HG03159 (cell line): ENCODE data around the gene GSAP.

Source experiments
- ATAC-seq: cut with Tn5 transposase; IDR thresholded peaks from one replicate; pipeline ENCODE4 v1.9.1; 2021; ENCODE audit warnings: mild to moderate bottlenecking, moderate library complexity; ENCODE audit not compliant: unreplicated experiment

Gene GSAP

DNA sequence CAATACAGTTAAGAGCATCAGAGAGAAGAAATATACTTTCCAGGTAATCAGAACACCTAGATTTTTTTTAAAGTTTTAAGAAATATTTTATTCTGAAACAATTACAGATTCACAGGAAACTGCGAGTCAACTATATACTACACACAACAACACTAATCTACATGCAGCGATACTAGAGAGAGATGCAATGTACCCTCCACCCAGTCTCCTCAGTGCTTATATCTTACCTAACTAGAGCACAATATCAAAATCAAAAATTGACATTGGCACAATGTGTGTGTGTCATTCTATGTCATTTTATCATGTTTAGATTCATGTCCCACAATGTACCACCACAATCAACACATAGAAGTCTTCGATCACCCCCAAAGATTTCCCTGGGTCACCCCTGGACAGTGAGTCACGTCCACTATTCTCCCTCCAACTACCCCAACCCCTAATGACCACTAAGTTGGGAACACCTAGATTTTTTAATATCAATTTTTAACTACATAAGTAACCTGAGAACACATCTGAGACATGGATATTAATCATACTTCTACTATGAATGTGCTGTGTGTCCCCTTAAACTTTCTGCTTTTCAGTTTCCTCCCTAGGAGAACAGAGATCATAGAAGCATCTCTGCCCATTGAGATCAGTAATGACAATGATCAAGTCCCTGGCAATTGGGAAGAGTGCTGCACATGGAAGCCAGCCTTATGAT, 86.5 kb downstream of the GSAP start:
- no peak for ATAC-seq

DNA sequence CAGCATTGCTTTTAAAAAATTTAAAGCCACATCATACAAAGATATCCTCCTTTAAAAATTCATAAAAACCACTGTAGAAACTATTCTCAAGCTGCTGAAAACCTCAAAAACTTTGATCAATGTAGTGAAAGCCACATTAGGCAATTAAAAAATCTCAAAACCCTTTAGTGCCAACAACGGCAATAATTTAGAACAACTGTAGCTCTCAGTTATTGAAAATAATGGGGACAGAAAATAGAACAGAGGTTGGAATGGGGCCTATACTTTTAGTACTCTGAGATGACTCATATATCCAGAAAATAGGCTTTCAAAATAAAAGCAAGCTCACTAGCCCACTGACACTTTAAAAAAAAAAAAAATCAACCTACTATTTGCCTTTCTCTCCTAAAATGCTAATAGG, 87.5 kb downstream of the GSAP start:
- ATAC-seq = no peak

DNA sequence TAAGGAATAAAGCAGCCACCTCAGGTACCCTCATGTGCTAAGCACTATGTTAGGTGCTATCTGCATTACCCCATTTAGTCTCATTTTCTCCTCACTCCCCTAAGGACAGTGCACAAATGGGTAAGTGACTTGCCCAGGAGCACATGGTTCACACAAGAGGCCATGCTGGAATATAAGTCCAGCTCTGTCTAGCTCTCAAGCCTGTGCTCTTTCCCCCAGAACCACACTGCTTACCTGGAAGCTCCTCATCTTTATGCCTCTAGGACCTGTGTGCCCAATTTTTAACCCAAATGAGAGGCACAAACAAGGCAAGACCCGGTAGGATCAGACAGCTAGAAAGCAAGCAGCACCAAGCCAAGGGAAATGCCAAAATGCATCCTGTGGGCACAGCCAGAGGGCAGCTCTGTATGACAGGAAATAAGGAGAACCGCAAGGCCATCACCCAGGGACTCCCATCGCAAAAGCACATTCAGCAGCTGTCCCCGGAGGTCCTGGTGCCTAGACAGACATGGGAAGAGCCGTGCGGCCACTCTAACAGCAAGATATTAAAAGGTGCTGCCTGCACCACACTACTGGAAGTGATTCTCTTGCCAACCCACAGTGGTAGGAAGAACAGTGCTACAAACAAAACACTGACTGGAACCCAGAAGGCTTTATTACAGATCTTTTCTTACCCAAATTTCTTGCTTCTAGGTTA, 88.1 kb downstream of the GSAP start:
- ATAC-seq = no peak

DNA sequence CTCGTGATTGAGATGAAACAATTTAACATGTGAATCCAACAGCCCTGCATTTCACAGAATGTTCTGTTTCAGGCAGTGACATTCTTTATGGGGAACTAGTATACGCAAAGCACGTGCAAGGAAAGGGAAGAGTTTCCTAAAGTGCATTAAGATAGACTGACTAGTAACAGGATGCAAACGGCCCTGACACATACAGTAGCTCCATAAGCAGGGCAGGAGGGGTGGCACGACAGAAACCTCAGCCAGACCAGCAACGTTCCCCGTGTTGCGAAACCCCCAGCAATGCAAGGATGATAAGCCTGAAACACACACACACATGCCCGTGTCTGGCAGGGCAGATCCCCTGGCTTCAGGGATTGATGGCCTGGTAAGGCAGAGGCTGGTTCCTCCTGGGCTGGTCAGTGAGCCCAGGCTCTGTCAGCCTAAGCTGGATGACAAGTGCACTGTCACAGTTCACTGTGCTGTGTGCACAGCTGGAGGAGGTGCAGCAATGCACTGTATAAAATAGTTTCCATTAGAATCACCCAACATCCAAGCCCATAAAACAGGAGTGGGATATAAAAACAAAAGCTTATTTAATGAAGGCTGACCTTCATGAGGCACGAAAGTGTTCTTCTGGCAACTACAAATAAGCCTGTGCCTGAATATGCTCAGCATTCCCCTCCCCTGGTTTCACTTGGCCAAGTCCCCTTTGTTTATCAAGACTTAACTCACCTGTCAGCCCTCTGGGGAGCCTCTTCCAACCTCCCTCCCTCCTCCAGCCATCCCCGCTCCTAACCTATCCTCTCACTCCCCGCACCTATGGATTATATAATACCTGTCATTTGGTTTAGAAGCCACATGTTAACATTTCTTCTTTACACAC, 88.8 kb downstream of the GSAP start:
- ATAC-seq = no peak

DNA sequence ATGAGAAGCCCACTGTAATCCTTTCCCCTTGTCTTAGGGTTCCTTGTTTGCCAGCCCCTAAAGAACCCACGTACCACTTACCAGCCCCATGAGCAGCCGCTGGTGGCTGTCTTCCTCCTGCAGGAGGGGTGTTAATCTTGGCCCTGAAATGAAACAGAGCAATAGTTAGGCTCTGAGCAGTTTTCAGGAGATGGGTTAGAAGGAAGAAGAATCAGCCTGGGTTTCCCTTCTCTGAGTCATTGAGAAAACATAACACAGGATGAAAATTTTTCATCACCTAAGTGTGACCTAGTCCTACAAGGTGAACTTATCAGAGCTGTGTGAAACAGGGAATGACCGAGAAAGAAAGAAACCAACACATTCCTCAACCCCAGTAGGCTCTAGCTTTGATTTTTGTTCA, 90.0 kb downstream of the GSAP start:
- no peak for ATAC-seq

DNA sequence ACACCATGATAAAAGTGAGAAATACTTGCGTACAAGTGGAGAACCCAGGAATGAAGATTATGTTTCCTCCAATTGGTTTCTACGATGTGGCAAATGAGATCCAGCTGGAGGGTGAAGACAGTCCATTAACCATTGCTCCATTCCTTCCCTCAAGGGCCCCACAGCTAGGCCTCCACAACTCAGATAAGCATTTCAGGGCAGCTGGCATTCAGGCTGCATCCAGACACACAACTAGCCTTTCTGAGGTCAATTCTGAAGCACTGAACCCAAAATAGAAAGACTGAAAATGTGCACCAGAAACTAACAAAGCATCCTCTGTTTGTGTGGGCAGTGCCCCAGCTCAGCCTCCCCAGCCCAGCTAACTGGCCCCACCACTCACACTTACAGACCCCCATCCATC, 94.8 kb downstream of the GSAP start:
- no peak for ATAC-seq

DNA sequence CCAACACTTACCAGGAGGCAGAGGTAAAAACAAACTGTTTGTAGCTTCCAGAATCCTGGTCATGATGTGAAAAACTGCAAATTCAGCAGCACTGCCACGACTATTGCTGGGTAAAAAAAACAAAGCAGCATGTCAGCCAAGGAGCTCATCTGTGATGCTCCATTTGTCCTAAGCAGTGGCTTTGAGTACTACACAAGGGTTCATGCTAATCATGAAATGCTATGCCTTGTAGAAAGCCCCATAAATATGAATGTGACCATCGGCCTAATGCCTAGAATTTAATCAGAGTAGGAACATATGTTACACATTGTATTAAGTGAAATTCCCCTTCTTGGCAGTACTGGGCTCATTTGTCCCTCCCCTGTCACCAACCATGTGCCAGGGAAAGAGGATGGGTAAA, 95.4 kb downstream of the GSAP start:
- ATAC-seq = no peak

DNA sequence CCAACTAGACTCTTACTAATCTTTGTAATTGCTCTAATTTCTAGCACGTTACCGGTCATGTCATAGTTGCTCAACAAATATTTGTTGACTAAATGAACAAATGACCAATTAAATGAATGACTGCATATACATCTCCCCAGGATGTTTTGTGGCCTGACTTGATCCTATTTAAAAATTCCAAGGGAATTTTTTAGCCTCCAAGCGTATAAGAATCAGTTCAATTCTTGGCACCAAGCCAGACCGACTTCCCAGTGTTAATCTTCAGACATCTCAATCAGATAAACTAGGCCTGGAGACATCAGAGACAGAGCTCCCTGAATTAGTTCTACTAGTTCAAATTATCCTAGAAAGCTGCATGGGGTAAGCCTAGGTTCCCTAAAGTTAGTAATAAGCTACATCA, 96.0 kb downstream of the GSAP start:
- no peak for ATAC-seq

DNA sequence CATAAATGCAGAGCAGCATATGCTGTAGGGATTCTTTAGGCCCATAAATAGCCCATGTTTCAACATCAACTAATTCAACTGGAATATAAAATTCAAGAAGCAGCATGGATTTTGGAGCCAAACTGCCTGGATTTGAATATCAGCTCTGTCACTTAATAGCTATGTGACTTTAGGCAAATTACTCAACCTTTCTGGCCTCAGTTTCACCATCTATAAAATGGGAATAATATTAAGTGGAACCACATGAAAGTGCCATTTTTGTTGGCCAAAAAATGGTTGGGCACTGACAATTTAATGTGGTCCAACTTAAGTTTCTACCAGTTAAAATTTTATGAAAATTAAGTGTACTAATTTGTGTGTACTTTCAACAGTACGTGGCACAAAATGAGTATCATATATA, 98.1 kb downstream of the GSAP start:
- ATAC-seq = no peak

DNA sequence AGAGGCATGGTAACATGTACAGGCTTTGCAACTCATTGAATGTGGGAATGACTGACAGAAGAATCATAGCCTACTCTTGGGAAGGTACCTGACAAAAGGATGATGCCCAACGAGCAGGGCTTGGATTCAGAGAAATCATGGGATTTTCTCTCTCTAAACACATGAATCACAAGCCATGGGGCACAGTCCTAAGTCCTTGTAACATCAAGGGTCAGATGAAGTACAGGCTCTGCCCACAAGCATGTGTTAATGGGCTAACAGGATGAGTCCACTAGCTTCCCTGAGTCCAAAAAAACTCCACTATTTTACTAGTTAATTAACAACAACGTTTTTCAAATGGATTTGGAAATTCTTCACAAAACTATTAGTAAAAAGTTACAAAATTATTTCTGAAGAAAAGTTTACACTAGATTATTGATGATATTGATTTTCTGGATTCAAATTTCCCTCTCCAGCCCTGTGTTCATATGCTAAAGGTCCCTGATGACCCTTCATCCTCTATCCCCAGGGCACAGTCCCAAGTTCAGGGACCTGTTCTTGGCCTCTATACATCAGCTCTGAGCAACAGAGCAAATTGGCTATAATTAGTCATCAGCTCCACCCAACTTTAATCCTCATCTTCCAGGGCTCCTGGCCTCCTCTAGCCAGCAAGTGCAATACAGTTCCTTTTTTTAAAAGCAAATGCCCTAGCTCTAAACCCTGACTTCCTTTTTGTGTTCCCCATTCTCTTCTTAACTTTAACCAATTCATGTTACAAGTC, 99.8 kb downstream of the GSAP start:
- no peak for ATAC-seq

DNA sequence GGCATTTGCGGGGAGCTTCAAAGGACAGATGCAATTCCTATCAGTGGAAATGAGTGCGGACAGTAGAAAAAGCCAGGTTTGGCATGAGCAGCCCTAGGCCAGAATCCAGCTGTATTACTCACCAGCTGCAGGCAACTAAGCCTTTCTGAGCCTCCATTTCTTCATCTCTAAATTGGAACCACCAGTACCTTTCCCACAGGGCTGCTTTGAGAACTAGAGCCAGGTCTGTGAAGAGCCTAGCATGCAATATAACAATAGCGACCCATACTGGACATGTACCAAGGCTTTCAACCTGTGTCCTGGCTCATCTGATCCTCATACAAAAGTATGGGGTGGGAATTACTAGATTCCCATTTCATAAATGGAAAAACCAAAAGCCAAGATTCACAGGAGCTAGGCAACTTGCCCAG, 101.0 kb downstream of the GSAP start:
- no peak for ATAC-seq

DNA sequence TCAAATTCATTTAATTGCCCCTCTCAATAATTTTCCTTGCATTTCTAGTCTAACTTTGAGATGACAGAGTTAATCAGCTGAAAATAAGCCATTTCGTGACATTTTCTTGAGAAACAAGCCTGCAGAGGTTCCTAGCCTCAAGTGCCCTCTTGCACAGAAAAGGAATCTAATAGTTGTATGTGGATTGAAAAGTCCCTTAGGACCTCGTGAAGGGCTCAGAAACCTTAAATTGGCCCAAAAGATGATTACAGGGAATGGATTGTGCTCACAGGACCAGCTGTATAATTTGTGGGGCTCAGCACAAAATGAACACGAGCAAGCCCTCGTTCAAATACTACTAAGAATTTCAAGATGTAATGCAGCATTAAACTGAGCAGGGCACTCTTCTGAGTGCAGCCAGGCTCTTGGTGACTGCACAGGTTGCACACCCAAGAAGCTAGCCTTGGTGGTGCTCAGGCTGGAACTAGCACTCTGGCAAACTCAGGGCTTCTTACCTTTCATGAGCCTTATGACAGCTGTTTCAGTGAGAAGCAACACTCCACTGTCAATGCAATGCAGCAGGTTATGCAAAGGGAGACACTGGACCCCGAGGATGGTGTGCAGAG, 102.2 kb downstream of the GSAP start:
- no peak for ATAC-seq

DNA sequence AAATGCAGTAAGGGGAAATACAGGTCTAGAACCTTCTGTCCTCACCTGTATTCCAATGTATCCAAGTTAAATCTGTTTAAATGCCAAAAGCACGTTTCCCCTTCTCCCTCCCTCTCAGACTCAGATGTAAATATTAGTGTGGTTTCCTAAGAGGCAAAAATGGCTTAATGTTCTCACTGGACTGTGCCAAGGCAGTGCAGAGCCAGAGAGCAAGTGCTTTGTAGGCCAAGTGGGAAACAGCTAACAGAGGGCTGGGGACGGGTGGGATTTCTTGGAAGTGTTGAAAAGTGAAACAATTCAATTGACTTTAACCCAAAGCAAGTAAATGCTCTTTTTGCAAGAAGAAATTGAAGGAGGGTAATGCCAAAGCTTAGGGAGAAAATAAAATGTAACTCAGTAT, 103.1 kb downstream of the GSAP start:
- no peak for ATAC-seq

DNA sequence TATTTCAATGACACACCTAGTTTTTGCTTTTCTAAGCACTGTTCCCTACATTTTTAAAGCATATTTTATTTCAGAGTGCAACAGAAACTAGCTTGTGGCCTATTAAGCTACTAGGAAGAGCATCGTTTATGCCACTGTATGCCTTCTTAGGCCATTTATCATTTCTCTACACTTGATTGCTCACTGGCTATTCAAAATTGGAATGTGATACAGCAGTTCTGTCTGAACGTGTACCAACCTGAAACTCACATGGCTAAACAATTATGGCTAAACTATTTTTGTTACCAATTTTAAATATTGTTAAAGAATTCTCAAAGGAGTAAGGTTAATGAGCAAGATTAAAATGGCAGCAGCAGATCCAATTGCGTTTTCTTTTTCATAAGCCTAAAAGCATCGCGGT, 105.2 kb downstream of the GSAP start:
- ATAC-seq = no peak

DNA sequence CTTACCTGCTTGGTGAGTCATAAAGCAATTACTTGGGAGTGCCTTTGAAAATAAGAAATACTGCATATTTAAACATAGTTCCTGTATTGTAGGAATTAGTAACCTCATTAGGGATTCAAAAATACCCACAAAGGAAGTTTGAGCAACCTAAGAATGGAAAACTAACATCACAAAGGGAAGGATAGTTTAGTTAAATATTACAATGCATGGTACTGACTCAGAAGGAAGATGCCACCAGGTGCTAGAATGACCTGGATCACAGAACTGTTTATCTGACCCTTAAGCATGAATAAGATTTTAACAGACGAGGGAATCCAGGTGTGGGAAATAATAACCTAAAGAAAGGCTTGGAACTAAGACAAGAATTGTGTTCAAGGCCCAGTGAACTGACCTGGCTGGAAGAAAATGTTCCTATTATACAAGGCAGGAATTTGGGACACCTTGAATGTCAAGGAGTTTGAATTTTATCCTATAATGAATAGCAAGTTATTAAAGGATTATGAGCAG, 106.4 kb downstream of the GSAP start:
- no peak for ATAC-seq

DNA sequence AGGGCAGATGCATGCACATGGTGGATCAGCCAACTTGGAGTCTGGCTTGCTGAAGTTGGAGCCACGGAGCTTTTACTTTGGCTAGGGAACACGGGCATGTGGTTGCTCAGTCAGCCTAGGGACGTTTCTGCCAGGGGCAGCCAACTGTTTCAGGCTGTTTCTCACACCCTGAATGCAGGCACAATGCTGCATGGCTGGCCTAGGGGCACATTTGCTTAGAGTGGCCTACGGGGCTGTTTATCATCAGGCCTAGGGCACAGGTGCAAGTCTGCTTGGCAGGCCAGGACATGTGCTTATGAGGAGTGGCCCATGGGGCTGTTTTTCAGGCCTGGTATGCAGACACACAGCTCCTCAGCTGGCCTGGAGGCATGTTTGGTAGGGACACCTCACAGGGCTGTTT, 107.4 kb downstream of the GSAP start:
- no peak for ATAC-seq

DNA sequence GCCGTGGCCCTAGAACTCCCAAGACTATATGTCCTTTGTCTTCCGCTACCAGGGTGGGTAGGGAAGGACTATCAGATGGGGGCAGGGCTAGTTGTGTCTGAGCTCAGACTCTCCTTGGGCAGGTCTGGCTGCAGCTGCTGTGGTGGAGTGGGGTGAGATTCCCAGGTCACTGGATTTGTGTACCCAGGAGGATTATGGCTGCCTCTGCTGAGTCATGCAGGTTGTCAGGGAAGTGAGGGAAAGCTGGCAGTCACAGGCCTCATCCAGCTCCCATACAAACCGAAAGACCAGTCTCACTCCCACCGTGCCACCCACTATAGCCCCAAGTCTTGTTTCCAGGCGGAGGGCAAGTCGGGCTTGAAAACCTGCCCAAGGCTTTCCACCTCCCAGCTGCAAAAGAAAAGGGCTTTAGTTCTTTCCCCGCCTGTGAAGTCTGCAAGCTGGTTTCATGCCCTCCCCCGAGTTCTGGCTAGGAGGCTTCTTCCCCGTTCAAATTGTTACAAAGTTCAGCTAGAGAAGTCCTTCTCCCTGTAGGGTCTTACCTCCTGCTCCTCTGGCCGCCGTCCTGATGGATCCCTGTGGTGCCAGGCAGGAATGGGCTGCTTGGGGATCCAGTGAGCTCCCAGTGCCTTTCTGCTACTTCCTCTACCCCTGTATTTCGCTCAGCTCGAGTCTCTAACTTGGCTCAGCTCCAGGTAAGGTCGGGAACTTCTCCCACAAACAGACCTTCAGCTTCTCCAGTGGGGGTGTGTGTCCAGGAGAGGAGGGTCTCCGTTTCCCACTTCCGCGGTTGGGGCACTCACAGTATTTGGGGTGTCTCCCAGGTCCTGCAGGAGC, 109.7 kb downstream of the GSAP start:
- ATAC-seq = no peak

DNA sequence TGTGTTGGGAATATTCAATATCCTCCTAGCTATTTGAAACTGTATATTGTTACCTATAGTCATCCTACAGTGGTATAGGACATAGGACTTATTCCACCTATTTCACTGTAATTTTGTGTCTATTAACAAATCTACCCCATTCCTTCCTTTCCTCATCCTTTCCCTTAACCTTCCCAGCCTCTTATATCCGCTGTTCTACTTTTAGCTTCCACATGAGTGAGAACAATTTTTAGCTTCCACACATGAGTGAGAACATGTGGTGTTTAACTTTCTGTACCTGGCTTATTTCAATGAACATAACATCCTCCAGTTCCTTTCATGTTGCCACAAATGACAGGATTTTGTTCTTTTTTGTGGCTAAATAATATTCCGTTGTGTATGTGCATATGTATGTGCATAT, 120.6 kb downstream of the GSAP start:
- no peak for ATAC-seq

DNA sequence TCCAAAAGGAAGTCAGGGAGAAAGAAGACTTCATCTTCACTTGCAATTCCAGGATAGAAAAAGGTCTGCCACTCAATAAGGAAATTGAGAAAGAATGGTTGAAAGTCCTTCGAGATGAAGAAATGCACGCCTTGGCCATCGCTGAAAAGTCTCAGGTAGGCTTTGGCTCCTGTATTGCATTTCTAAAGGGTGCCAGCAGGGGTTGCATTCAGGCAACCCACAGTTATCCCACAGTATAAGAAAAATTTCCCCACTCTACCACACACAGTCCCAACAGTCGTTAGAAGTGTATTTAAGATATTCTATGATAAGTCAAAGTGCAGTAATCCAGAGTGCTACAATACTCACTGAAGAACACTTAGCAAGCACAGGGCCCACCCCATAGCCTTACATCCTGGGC, 123.1 kb downstream of the GSAP start:
- ATAC-seq = no peak

DNA sequence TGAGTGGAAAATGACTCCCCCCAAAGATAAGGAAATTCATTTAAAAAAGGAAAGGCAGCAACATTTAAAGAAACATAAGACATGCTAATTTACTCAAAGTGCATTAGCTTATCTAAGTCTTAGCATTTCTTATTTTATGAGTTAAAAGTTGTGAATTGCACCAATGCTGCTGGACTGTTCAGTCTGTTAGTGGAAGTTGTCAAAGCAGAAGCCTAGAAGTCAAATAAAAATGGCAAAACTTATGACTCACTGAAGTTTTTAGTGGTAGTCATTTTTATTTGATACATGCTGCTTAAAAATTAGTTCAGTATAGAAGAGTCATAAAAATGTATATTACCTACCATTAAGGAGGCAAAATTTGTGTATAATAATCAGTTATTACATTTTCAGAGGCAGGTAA, 125.7 kb downstream of the GSAP start:
- no peak for ATAC-seq
